SK-N-SH (cell line): ENCODE results near the gene TMPRSS2. TPM values are rescaled to one million over a fixed set of nuclear protein-coding genes. Genes with fewer than 3 reads are reported as not detected.

Source experiments
- CTCF ChIA-PET: fragments of 300-600, 350-600 bp; formaldehyde crosslinking; extraction: SDS; loops from one replicate; lab custom pipeline; 2021; lab: Yijun Ruan, JAX
- POLR2A ChIA-PET: fragments of 350-600 bp; sonication (Branson Sonifier 250); formaldehyde crosslinking; extraction: SDS; loops from one replicate; lab custom pipeline; 2020; ENCODE audit warnings: antibody characterized with exemption, inconsistent platforms; lab: Yijun Ruan, JAX
- DNase-seq: peaks from one replicate; pipeline ENCODE4 v3.0.0; 2012
- H2AFZ ChIP-seq: fragments of 200-600 bp; sonication (generic); 2 replicates; pipeline ENCODE4 v1.8.1; 2016; ENCODE audit warnings: antibody characterized with exemption, mild to moderate bottlenecking, low read depth
- H3F3A ChIP-seq: fragments of 200-600 bp; sonication (generic); replicated peaks from 2 replicates; pipeline ENCODE3; 2016; ENCODE audit warnings: antibody characterized with exemption, mild to moderate bottlenecking; ENCODE audit not compliant: insufficient read depth
- H3K27ac ChIP-seq, 2 experiments: fragments of 200-500 bp in 1 of 2; fragments of 200-600 bp in 1 of 2; sonication (Bioruptor generic) in 1 of 2; sonication (generic), shearing (Covaris generic) in 1 of 2; 2 replicates each; pipeline versions ENCODE4 v1.5.1 to v1.6.1; 2014 to 2016; ENCODE audit warnings: low read depth in 2 of 2, inconsistent platforms in 1 of 2, low read length in 1 of 2, mild to moderate bottlenecking in 1 of 2, mixed read lengths in 1 of 2
- H3K27me3 ChIP-seq: fragments of 200-600 bp; sonication (generic), shearing (Covaris generic); 2 replicates; pipeline ENCODE4 v1.6.1; 2016; ENCODE audit warnings: mixed run types; ENCODE audit not compliant: insufficient read depth
- H3K36me3 ChIP-seq, 2 experiments: fragments of 200-500 bp in 1 of 2; fragments of 200-600 bp in 1 of 2; sonication (Bioruptor generic) in 1 of 2; sonication (generic) in 1 of 2; replicated peaks in 1 of 2; 2 replicates each; pipeline versions ENCODE3 to v1.5.1; 2014 to 2016; ENCODE audit warnings: low read length in 1 of 2, mild to moderate bottlenecking in 1 of 2; ENCODE audit not compliant: insufficient read depth in 2 of 2, control insufficient read depth in 1 of 2
- H3K4me1 ChIP-seq, 2 experiments: fragments of 200-500 bp in 1 of 2; fragments of 200-600 bp in 1 of 2; sonication (Bioruptor generic) in 1 of 2; sonication (generic), shearing (Covaris generic) in 1 of 2; 2 replicates each; pipeline versions ENCODE4 v1.5.1 to v1.6.1; 2014 to 2016; ENCODE audit warnings: low read depth in 1 of 2, low read length in 1 of 2, mixed run types in 1 of 2; ENCODE audit not compliant: insufficient read depth in 2 of 2, control insufficient read depth in 1 of 2
- H3K4me2 ChIP-seq: fragments of 200-600 bp; sonication (generic), shearing (Covaris generic); 2 replicates; pipeline ENCODE4 v1.6.1; 2017; ENCODE audit warnings: mixed run types
- H3K4me3 ChIP-seq, 2 experiments: fragments of 200-500 bp in 1 of 2; fragments of 200-600 bp in 1 of 2; sonication (Bioruptor generic) in 1 of 2; sonication (generic), shearing (Covaris generic) in 1 of 2; 2 replicates each; pipeline versions ENCODE4 v1.5.1 to v1.8.1; 2014 to 2016; ENCODE audit warnings: low read depth in 2 of 2, inconsistent platforms in 1 of 2, low read length in 1 of 2, mild to moderate bottlenecking in 1 of 2, mixed read lengths in 1 of 2, moderate library complexity in 1 of 2
- H3K79me2 ChIP-seq: fragments of 200-600 bp; sonication (generic); 2 replicates; pipeline ENCODE4 v1.8.1; 2017; ENCODE audit warnings: mild to moderate bottlenecking; ENCODE audit not compliant: insufficient read depth
- H3K9ac ChIP-seq: fragments of 200-600 bp; sonication (generic); 2 replicates; pipeline ENCODE4 v1.6.1; 2017; ENCODE audit warnings: mixed run types
- H3K9me2 ChIP-seq: fragments of 200-600 bp; sonication (generic); 2 replicates; pipeline ENCODE4 v1.6.1; 2017; ENCODE audit warnings: mixed run types
- H3K9me3 ChIP-seq: fragments of 200-600 bp; sonication (generic); 2 replicates; pipeline ENCODE4 v1.6.1; 2017; ENCODE audit warnings: mixed run types, mild to moderate bottlenecking, moderate library complexity
- H4K20me1 ChIP-seq: fragments of 200-600 bp; sonication (generic); 2 replicates; pipeline ENCODE4 v1.6.1; 2017; ENCODE audit warnings: mild to moderate bottlenecking, mixed run types; ENCODE audit not compliant: insufficient read depth
- CHD2 ChIP-seq: fragments of 150-350 bp; IDR thresholded peaks from 2 replicates; pipeline ENCODE4 v1.6.1; 2018; ENCODE audit warnings: low read length; ENCODE audit not compliant: partially characterized antibody
- ELF1 ChIP-seq: IDR thresholded peaks from 2 replicates; pipeline ENCODE4 v1.4.0; 2012
- EZH2phosphoT487 ChIP-seq: fragments of 200-600 bp; sonication (generic); IDR thresholded peaks from 2 replicates; pipeline ENCODE4 v1.6.1; 2017; ENCODE audit warnings: low read depth, mixed run types, mild to moderate bottlenecking, antibody characterized with exemption, moderate library complexity, borderline replicate concordance
- GATA2 ChIP-seq: sonication (generic); formaldehyde crosslinking; IDR thresholded peaks from 2 replicates; pipeline ENCODE4 v1.5.0; 2020; ENCODE audit warnings: mild to moderate bottlenecking, missing genetic modification reagents
- JUND ChIP-seq: IDR thresholded peaks from 2 replicates; pipeline ENCODE4 v1.4.0; 2012
- MEF2A ChIP-seq: IDR thresholded peaks from 2 replicates; pipeline ENCODE4 v1.4.0; 2012; ENCODE audit warnings: low read depth, borderline replicate concordance
- MXI1 ChIP-seq: IDR thresholded peaks from 2 replicates; pipeline ENCODE4 v1.6.1; 2012; ENCODE audit warnings: mild to moderate bottlenecking, low read depth, low read length, improper control_type of control experiment
- NFIC ChIP-seq: IDR thresholded peaks from 2 replicates; pipeline ENCODE4 v1.4.0; 2012; ENCODE audit warnings: borderline replicate concordance
- NRF1 ChIP-seq: IDR thresholded peaks from 2 replicates; pipeline ENCODE4 v1.6.1; 2012; ENCODE audit warnings: low read depth, mild to moderate bottlenecking, low read length
- POLR2AphosphoS5 ChIP-seq: IDR thresholded peaks from 2 replicates; pipeline ENCODE4 v1.6.1; 2012; ENCODE audit warnings: low read depth, low read length
- RAD21 ChIP-seq: IDR thresholded peaks from 2 replicates; pipeline ENCODE4 v1.6.1; 2012; ENCODE audit warnings: mild to moderate bottlenecking, low read length
- RCOR1 ChIP-seq: fragments of 150-350 bp; IDR thresholded peaks from 2 replicates; pipeline ENCODE4 v1.6.1; 2017; ENCODE audit warnings: antibody characterized with exemption, low read length
- RFX5 ChIP-seq: IDR thresholded peaks from 2 replicates; pipeline ENCODE4 v1.6.1; 2012; ENCODE audit warnings: mild to moderate bottlenecking, improper control_type of control experiment, low read length
- SIN3A ChIP-seq: IDR thresholded peaks from 2 replicates; pipeline ENCODE4 v1.6.1; 2012; ENCODE audit warnings: low read depth, mild to moderate bottlenecking, low read length, moderate library complexity, borderline replicate concordance
- WGBS: methylation state at CpG from one replicate; pipeline ENCODE4 v1.1.6; 2017; ENCODE audit warnings: low lambda C conversion rate; 5-methylcytosine and 5-hydroxymethylcytosine counted together
- polyA plus RNA-seq, 3 experiments: library from polyadenylated mRNA; depleted of rRNA; stranded (reverse); fragments of >200 nt; gene quantifications; 2 replicates each; pipeline ENCODE4 v1.2.3, GENCODE V29; 2012
- TF ChIP-seq, protein P1 (sequence below): IDR thresholded peaks from 2 replicates; pipeline ENCODE4; 2012
- TF ChIP-seq, protein P2 (sequence below): IDR thresholded peaks from 2 replicates; pipeline ENCODE4 v1.4.0; 2012; ENCODE audit warnings: low read depth, borderline replicate concordance
- TF ChIP-seq, protein P3 (sequence below): IDR thresholded peaks from 2 replicates; pipeline ENCODE4 v1.4.0; 2012; ENCODE audit warnings: low read depth
- TF ChIP-seq, protein P4 (sequence below): fragments of 150-350 bp; IDR thresholded peaks from 2 replicates; pipeline ENCODE4 v1.6.1; 2017; ENCODE audit warnings: antibody characterized with exemption, low read length, low read depth, borderline replicate concordance

The TMPRSS2 gene
- polyA plus RNA-seq, 1 of the 3 experiments (the other 2 are of a cell fraction) = not detected

DNA sequence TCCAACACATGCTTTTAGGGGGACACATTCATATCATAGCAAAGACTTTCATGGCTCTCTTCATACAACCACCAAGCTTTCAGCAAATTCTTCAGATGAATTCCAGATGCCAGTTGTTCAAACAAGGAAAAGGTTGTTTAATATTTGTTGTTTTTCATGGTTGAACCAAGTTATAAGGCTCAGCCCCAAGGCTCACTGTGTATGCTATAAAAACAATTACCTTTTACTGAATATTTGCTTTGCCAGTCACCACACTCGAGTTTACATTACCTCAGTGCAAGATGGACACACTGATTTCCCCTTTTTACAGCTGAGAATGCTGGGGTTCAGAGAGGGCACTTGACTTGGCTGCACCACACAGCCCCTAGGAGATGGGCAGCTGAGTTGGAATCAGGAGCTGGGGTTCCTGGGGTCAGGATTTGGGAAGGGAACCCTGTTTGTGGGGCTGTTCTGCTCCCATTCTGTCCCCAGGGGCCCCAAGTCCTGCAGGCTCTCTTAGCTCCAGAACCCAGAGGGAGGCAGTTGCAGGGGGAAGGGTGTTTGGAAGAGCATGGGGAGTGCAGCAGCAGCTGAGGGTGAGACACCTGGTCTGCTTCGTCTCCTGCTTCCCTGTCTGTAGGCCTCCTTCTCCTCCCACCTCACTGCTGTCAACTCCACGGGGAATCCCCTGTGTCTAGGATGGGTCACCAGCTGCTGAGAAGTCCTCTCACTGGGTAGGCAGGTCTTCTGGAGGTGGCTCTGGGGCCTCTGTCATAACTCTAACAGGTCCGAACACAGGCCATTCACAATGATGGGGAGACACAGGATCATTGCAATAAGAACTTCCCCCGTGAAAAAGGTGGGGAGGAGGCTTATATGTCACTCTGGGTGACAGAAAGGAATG lies 12.8 kb upstream of the TMPRSS2 start (continued):
- TF ChIP-seq, protein P1, sequence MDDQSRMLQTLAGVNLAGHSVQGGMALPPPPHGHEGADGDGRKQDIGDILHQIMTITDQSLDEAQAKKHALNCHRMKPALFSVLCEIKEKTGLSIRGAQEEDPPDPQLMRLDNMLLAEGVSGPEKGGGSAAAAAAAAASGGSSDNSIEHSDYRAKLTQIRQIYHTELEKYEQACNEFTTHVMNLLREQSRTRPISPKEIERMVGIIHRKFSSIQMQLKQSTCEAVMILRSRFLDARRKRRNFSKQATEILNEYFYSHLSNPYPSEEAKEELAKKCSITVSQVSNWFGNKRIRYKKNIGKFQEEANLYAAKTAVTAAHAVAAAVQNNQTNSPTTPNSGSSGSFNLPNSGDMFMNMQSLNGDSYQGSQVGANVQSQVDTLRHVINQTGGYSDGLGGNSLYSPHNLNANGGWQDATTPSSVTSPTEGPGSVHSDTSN = no peak
- TF ChIP-seq RCOR1 = no peak
- TF ChIP-seq, protein P2, sequence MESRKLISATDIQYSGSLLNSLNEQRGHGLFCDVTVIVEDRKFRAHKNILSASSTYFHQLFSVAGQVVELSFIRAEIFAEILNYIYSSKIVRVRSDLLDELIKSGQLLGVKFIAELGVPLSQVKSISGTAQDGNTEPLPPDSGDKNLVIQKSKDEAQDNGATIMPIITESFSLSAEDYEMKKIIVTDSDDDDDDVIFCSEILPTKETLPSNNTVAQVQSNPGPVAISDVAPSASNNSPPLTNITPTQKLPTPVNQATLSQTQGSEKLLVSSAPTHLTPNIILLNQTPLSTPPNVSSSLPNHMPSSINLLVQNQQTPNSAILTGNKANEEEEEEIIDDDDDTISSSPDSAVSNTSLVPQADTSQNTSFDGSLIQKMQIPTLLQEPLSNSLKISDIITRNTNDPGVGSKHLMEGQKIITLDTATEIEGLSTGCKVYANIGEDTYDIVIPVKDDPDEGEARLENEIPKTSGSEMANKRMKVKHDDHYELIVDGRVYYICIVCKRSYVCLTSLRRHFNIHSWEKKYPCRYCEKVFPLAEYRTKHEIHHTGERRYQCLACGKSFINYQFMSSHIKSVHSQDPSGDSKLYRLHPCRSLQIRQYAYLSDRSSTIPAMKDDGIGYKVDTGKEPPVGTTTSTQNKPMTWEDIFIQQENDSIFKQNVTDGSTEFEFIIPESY = no peak
- no peak for TF ChIP-seq JUND
- no peak for TF ChIP-seq MEF2A
- TF ChIP-seq, all 33 proteins: peak for 0

DNA sequence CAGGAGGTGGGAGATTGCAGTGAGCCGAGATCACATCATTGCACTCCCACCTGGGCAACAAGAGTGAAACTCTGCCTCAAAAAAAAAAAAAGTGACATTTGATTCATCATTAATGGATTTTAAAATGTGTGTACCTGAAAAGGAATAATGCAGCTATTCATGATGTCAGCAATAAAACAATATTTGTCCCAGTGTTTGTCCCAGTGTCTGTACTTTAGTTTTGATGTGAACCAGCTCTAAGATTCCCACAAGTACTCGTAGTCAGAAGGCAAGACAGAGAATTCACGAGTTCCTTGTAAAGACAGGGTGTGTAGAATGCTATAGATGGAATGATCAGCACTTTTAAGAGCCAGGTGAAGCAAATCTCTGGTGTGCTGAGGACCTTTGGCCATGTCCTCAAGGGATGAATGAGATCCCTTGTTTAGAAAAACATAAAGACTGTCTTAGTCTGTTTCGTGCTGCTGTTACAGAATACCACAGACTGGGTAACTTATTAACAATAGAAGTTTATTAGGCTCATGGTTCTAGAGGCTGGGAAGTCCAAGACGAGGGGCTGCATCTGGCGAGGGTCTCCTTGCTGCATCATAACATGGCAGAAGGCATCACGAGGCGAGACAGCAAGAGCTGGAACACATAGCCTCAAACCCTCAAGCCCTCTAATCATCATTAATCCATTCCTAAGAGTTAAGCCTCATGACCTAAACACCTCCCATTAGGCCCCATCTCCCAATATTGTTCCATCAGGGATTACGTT lies 12.0 kb upstream of the TMPRSS2 start:
- Histone ChIP-seq H3K27ac (no peak overlapping the region), H3F3A (no peaks in the 10 kb centered on the region), H3K27me3 (no peaks in the 10 kb centered on the region), H3K9me2 (no peaks in the 10 kb centered on the region), H3K9me3 (no peaks in the 10 kb centered on the region), H3K9ac (no peak overlapping the region), H3K4me1 (no peaks in the 10 kb centered on the region), H3K4me2 (no peak overlapping the region), H2AFZ (no peak overlapping the region), H3K79me2 (no peaks in the 10 kb centered on the region), H3K4me3 (no peak overlapping the region), H4K20me1 (no peaks in the 10 kb centered on the region), H3K36me3 (no peaks in the 10 kb centered on the region)
- no peak for DNase-seq
- CTCF ChIA-PET = no interaction called here
- 16% methylated on average over 5 of the region's 9 CpGs for WGBS
- TF ChIP-seq CHD2 = no peak
- TF ChIP-seq RCOR1 = no peak
- no peak for TF ChIP-seq NRF1
- TF ChIP-seq, protein P2 = no peak
- no peak for TF ChIP-seq EZH2phosphoT487
- TF ChIP-seq GATA2 (CRISPR knock-in tag) = no peak
- no peak for TF ChIP-seq MXI1
- TF ChIP-seq NFIC = no peak
- no peak for TF ChIP-seq ELF1
- TF ChIP-seq, protein P1 = no peak
- TF ChIP-seq RFX5 = no peak
- TF ChIP-seq, protein P3, sequence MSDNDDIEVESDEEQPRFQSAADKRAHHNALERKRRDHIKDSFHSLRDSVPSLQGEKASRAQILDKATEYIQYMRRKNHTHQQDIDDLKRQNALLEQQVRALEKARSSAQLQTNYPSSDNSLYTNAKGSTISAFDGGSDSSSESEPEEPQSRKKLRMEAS = no peak
- TF ChIP-seq POLR2AphosphoS5 = no peak
- TF ChIP-seq SIN3A = no peak
- TF ChIP-seq JUND = no peak
- TF ChIP-seq, protein P4, sequence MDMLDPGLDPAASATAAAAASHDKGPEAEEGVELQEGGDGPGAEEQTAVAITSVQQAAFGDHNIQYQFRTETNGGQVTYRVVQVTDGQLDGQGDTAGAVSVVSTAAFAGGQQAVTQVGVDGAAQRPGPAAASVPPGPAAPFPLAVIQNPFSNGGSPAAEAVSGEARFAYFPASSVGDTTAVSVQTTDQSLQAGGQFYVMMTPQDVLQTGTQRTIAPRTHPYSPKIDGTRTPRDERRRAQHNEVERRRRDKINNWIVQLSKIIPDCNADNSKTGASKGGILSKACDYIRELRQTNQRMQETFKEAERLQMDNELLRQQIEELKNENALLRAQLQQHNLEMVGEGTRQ = no peak
- no peak for TF ChIP-seq RAD21
- POLR2A ChIA-PET = no interaction called here
